ENCODE measurements around the gene BORCS6.
"Not testable (repeated sequence)": the region's sequence is repeated elsewhere in the genome, so short reads cannot be mapped to it uniquely, and the experiment has no call there.

Gene BORCS6

GRCh38 chr17:8186446-8186786 is 3.6 kb downstream of the BORCS6 start:
- Histone ChIP-seq H3K9ac (ENCODE audit: low read length) (peak overlapping the region; percentile 72), H3K9me3 (ENCODE audit: control insufficient read depth, insufficient read depth, low read depth, low read length) (no peaks in the 10 kb centered on the region), H3K36me3 (ENCODE audit: control insufficient read depth, insufficient read depth, low read length) (no peaks in the 10 kb centered on the region), H3K27ac (ENCODE audit: low read depth, low read length) (no peak overlapping the region), H3K27me3 (ENCODE audit: control insufficient read depth, insufficient read depth, low read length) (peaks cover 15% of the 10 kb centered on the region), H3K4me3 (ENCODE audit: low read depth, low read length) (peak overlapping the region; percentile 77), H3K4me1 (ENCODE audit: control insufficient read depth, insufficient read depth, low read length) (peaks cover 10% of the 10 kb centered on the region)

DNA sequence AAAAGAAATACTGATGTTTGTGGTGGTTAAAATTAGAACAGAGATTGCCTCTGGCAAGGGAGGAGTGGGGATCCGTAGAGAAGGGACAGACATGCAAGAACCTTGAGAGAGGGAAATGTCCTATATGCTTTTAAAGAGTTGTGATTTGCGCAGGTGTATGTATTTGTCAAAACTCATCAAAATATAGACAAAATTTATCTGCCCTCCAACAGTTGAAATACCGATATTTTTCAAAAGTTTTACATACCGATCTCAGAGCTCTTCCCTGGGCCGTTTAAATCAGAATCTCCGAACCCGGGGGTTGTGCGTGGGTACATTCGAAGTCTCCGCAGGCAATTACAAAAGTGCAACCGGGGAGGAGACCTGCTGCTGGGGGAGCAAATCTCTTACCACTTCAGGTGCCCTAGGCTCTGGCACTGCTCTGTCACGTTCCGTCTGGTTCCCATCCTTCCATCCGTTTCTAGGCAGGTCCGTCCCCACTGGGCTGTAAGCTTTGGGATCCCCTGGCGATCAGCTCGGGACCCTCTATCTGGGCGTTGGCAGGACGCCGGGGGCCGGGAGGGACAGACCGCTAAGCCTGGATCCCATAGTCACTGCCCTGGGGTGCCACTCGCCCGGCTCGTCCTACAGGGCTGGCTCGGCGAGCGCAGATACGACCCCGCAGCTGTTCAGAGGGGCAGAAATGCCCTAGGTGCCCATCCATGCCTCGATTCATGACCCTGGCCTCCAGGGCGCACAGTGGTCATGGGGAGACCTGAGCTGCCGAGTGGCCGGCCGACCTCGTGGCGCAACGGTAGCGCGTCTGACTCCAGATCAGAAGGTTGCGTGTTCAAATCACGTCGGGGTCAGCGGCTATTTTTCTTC is 4.2 kb downstream of the BORCS6 start:
- Histone ChIP-seq H3K4me1 (ENCODE audit: control insufficient read depth, insufficient read depth, low read length) (peaks cover 10% of the 10 kb centered on the region), H3K4me3 (ENCODE audit: low read depth, low read length) (peak overlapping the region; percentile 77), H3K27ac (ENCODE audit: low read depth, low read length) (no peak overlapping the region), H3K9ac (ENCODE audit: low read length) (peak overlapping the region; percentile 72), H3K9me3 (ENCODE audit: control insufficient read depth, insufficient read depth, low read depth, low read length) (no peaks in the 10 kb centered on the region), H3K27me3 (ENCODE audit: control insufficient read depth, insufficient read depth, low read length) (peaks cover 15% of the 10 kb centered on the region), H3K36me3 (ENCODE audit: control insufficient read depth, insufficient read depth, low read length) (no peaks in the 10 kb centered on the region)

GRCh38 chr17:8176998-8177731 is 12.8 kb downstream of the BORCS6 start:
- H3K27me3 ChIP-seq (ENCODE audit: control insufficient read depth, insufficient read depth, low read length), result no peaks in the 10 kb centered on the region

DNA sequence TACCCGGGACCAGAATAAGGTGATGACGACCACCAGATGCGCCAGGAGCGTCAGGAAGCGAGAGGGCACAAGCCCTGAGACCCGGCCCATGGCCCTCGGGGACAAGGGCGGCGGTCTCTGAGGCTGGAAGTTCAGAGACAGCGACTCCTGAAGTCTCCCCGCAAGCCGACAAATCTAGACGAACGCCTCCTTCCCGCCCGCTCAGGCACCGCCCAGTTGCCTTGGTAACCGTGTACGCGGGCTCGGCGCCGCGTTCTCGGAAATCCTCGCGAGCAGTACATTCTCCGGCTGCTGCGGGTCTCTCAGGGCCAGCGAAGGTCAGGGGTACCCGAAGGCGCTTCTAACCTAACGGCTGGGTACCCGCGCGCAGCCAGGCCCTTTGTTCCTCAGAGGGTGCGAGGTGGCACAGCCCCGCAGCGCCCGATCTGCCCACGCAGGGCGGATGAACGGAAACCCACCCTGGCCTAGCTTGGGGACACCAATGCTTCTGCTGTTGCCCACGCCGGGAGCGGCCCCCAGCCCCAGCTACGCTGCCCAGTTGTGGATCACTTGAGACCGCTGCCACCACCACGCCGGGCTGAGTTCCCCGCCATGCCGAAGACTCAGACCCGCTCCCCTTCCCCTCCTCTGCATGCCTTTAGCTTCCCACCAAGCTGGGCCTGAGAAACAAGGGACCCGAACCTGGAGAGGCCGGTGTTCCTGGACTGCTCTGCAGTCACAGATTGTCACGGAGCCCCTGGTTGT is 13.6 kb downstream of the BORCS6 start, which contains the start of gene TMEM107:
TSS of gene TMEM107 (minus strand) at position 184 of the 744 bp plus-strand sequence. CDS start at position 90, 94 bp downstream.
- Histone ChIP-seq H3K4me1 (ENCODE audit: control insufficient read depth, insufficient read depth, low read length) (peaks cover 24% of the 10 kb centered on the region), H3K9ac (ENCODE audit: low read length) (peak within 1 kb of the TSS; percentile 93), H3K27me3 (ENCODE audit: control insufficient read depth, insufficient read depth, low read length) (no peaks in the 10 kb centered on the region), H3K36me3 (ENCODE audit: control insufficient read depth, insufficient read depth, low read length) (no peaks in the 10 kb centered on the region), H3K9me3 (ENCODE audit: control insufficient read depth, insufficient read depth, low read depth, low read length) (no peaks in the 10 kb centered on the region), H3K4me3 (ENCODE audit: low read depth, low read length) (peak within 1 kb of the TSS; percentile 86), H3K27ac (ENCODE audit: low read depth, low read length) (peak within 1 kb of the TSS; percentile 62; the same call in 1 of the 2 replicates)

More at GRCh38 chr17:8176998-8177731, 12.8 kb downstream of the BORCS6 start:
- Histone ChIP-seq H3K4me1 (ENCODE audit: control insufficient read depth, insufficient read depth, low read length) (peaks cover 24% of the 10 kb centered on the region), H3K9ac (ENCODE audit: low read length) (peak overlapping the region; percentile 93), H3K4me3 (ENCODE audit: low read depth, low read length) (peak overlapping the region; percentile 86), H3K36me3 (ENCODE audit: control insufficient read depth, insufficient read depth, low read length) (no peaks in the 10 kb centered on the region), H3K27ac (ENCODE audit: low read depth, low read length) (peak overlapping the region; percentile 62; the same call in 1 of the 2 replicates), H3K9me3 (ENCODE audit: control insufficient read depth, insufficient read depth, low read depth, low read length) (no peaks in the 10 kb centered on the region)

GRCh38 chr17:8175795-8176196 is 14.2 kb downstream of the BORCS6 start:
- no peaks in the 10 kb centered on the region for H3K36me3 ChIP-seq (ENCODE audit: control insufficient read depth, insufficient read depth, low read length)
- no peaks in the 10 kb centered on the region for H3K27me3 ChIP-seq (ENCODE audit: control insufficient read depth, insufficient read depth, low read length)
- peaks cover 24% of the 10 kb centered on the region for H3K4me1 ChIP-seq (ENCODE audit: control insufficient read depth, insufficient read depth, low read length)
- H3K4me3 ChIP-seq (ENCODE audit: low read depth, low read length), result peak overlapping the region; percentile 86
- H3K27ac ChIP-seq (ENCODE audit: low read depth, low read length), result no peak overlapping the region
- no peaks in the 10 kb centered on the region for H3K9me3 ChIP-seq (ENCODE audit: control insufficient read depth, insufficient read depth, low read depth, low read length)
- H3K9ac ChIP-seq (ENCODE audit: low read length), result peak overlapping the region; percentile 93

GRCh38 chr17:8173871-8174322 is 16.1 kb downstream of the BORCS6 start:
- peak overlapping the region; percentile 98 for H3K9ac ChIP-seq (ENCODE audit: low read length)

GRCh38 chr17:8173056-8173870 is 16.7 kb downstream of the BORCS6 start:
- H3K9ac ChIP-seq (ENCODE audit: low read length), result peak overlapping the region; percentile 98
- H3K9me3 ChIP-seq (ENCODE audit: control insufficient read depth, insufficient read depth, low read depth, low read length), result no peaks in the 10 kb centered on the region
- H3K27ac ChIP-seq (ENCODE audit: low read depth, low read length), result peak overlapping the region; percentile 98
- peak overlapping the region; percentile 68 for H3K4me3 ChIP-seq (ENCODE audit: low read depth, low read length)
- no peaks in the 10 kb centered on the region for H3K36me3 ChIP-seq (ENCODE audit: control insufficient read depth, insufficient read depth, low read length)
- peaks cover 24% of the 10 kb centered on the region for H3K4me1 ChIP-seq (ENCODE audit: control insufficient read depth, insufficient read depth, low read length)
- no peaks in the 10 kb centered on the region for H3K27me3 ChIP-seq (ENCODE audit: control insufficient read depth, insufficient read depth, low read length)

More at GRCh38 chr17:8173871-8174322, 16.1 kb downstream of the BORCS6 start:
- no peaks in the 10 kb centered on the region for H3K27me3 ChIP-seq (ENCODE audit: control insufficient read depth, insufficient read depth, low read length)
- H3K4me1 ChIP-seq (ENCODE audit: control insufficient read depth, insufficient read depth, low read length), result peaks cover 24% of the 10 kb centered on the region
- H3K27ac ChIP-seq (ENCODE audit: low read depth, low read length), result peak overlapping the region; percentile 98
- no peaks in the 10 kb centered on the region for H3K36me3 ChIP-seq (ENCODE audit: control insufficient read depth, insufficient read depth, low read length)
- no peaks in the 10 kb centered on the region for H3K9me3 ChIP-seq (ENCODE audit: control insufficient read depth, insufficient read depth, low read depth, low read length)
- H3K4me3 ChIP-seq (ENCODE audit: low read depth, low read length), result peak overlapping the region; percentile 68

DNA sequence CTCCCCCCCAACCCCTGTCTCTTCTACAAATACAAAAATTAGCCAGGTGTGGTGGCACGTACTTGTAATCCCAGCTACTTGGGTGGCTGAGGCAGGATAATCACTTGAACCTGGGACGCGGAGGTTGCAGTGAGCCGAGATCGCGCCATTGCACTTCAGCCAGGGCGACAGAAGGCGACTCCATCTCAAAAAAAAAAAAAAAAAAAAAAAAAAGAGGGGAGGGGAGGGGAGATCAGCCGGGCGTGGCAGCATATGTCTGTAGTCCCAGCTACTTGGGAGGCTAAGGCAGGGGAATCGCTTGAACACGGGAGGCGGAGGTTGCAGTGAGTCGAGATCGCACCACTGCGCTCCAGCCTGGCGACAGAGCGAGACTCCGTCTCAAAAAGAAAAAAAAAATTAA is 19.8 kb downstream of the BORCS6 start:
- H3K4me1 ChIP-seq (ENCODE audit: control insufficient read depth, insufficient read depth, low read length); H3K9ac ChIP-seq (ENCODE audit: low read length); H3K9me3 ChIP-seq (ENCODE audit: control insufficient read depth, insufficient read depth, low read depth, low read length); H3K27ac ChIP-seq (ENCODE audit: low read depth, low read length); H3K36me3 ChIP-seq (ENCODE audit: control insufficient read depth, insufficient read depth, low read length); H3K4me3 ChIP-seq (ENCODE audit: low read depth, low read length); H3K27me3 ChIP-seq (ENCODE audit: control insufficient read depth, insufficient read depth, low read length): not testable (repeated sequence)

- Histone ChIP-seq H3K27me3 (ENCODE audit: control insufficient read depth, insufficient read depth, low read length) (no peaks in the 10 kb centered on the region), H3K36me3 (ENCODE audit: control insufficient read depth, insufficient read depth, low read length) (no peaks in the 10 kb centered on the region), H3K4me1 (ENCODE audit: control insufficient read depth, insufficient read depth, low read length) (peaks cover 20% of the 10 kb centered on the region), H3K9me3 (ENCODE audit: control insufficient read depth, insufficient read depth, low read depth, low read length) (no peaks in the 10 kb centered on the region), H3K4me3 (ENCODE audit: low read depth, low read length) (no peak overlapping the region), H3K9ac (ENCODE audit: low read length) (no peak overlapping the region), H3K27ac (ENCODE audit: low read depth, low read length) (no peak overlapping the region)
Observed at GRCh38 chr17:8167526-8167925, 22.5 kb downstream of the BORCS6 start.

- no peak overlapping the region for H3K4me3 ChIP-seq (ENCODE audit: low read depth, low read length)
- H3K27ac ChIP-seq (ENCODE audit: low read depth, low read length), result no peak overlapping the region
Observed at GRCh38 chr17:8166731-8167130, 23.2 kb downstream of the BORCS6 start.

More at GRCh38 chr17:8166731-8167130, 23.2 kb downstream of the BORCS6 start:
- Histone ChIP-seq H3K4me1 (ENCODE audit: control insufficient read depth, insufficient read depth, low read length) (peaks cover 24% of the 10 kb centered on the region), H3K9me3 (ENCODE audit: control insufficient read depth, insufficient read depth, low read depth, low read length) (no peaks in the 10 kb centered on the region), H3K27me3 (ENCODE audit: control insufficient read depth, insufficient read depth, low read length) (no peaks in the 10 kb centered on the region), H3K36me3 (ENCODE audit: control insufficient read depth, insufficient read depth, low read length) (peaks cover 2% of the 10 kb centered on the region; the same call in 1 of the 2 replicates), H3K9ac (ENCODE audit: low read length) (no peak overlapping the region)
